Fibroblast of lung (primary cell): ENCODE results near the gene COQ6.

ENCODE experiments used
- CTCF ChIP-seq, 2 donors: IDR thresholded peaks in 1 of 2; conservative IDR thresholded peaks in 1 of 2; 1 replicate in 1 of 2; 2 replicates in 1 of 2; pipeline ENCODE4 v1.5.1; 2011 to 2012; ENCODE audit warnings: low read length in 2 of 2, control low read depth in 1 of 2, inconsistent platforms in 1 of 2, low read depth in 1 of 2, mild to moderate bottlenecking in 1 of 2
- EZH2 ChIP-seq: IDR thresholded peaks from 2 replicates; pipeline ENCODE4 v1.5.1; 2012; ENCODE audit warnings: low read length, control low read depth, mild to moderate bottlenecking; ENCODE audit errors: missing control alignments

GRCh38 chr14:73909681-73910080 lies 40.4 kb upstream of the COQ6 start:
- TF ChIP-seq CTCF (conservative IDR thresholded peaks at IDR 0.05 in 1 of 2, IDR thresholded peaks at IDR 0.05 in 1 of 2; ENCODE audit: low read depth in 1 of 2, low read length in 2 of 2) (no peak), EZH2 (no peak)
